ENCODE measurements around the gene BACE1. TPM values are rescaled to one million over a fixed set of nuclear protein-coding genes. Genes with fewer than 3 reads are reported as not detected.

Gene BACE1
- polyA plus RNA-seq, 1 donor (not counting 4 experiments of a cell fraction or from before 2014, with no cell fraction given), result 8.5 TPM

- H3K36me3 ChIP-seq (ENCODE audit: control insufficient read depth in 2 of 2, extremely low read depth in 1 of 2, insufficient read depth in 2 of 2, low read length in 2 of 2), result no peaks in the 10 kb centered on the region
- H3K4me2 ChIP-seq (ENCODE audit: control insufficient read depth, extremely low read depth, insufficient read depth, low read depth, low read length), result no peak overlapping the region
- TF ChIP-seq EZH2 (IDR thresholded peaks at IDR 0.05; ENCODE audit: low read length) (no peak), CTCF (optimal IDR thresholded peaks at IDR 0.05 in 1 of 3, IDR thresholded peaks at IDR 0.05 in 1 of 3, conservative IDR thresholded peaks at IDR 0.05 in 1 of 3; ENCODE audit: extremely low read depth in 1 of 3, insufficient read depth in 2 of 3, low read length in 3 of 3) (no peak)
- dilution Hi-C loops (cut with MboI; ENCODE audit: extremely low pct_ligation_motif_present, low sequenced_read_pairs), result no loop called here
- H3K79me2 ChIP-seq (ENCODE audit: control insufficient read depth, insufficient read depth, low read length), result no peaks in the 10 kb centered on the region
- no peaks in the 10 kb centered on the region for H3K9me1 ChIP-seq (ENCODE audit: control insufficient read depth, extremely low read depth, insufficient read depth, low read length)
- FAIRE-seq (no peak), DNase-seq (ENCODE audit: low read depth, low spot score) (no peak)
- no peaks in the 10 kb centered on the region for H3K4me1 ChIP-seq (ENCODE audit: control insufficient read depth, extremely low read depth, insufficient read depth, low read length)
- no peaks in the 10 kb centered on the region for H3K9me3 ChIP-seq (ENCODE audit: control insufficient read depth, low read depth, low read length)
- no peaks in the 10 kb centered on the region for H4K20me1 ChIP-seq (ENCODE audit: control insufficient read depth, extremely low read depth, insufficient read depth, low read length)
- H2AFZ ChIP-seq (ENCODE audit: control insufficient read depth, low read length), result no peak overlapping the region
- H3K27ac ChIP-seq (ENCODE audit: control insufficient read depth, insufficient read depth, low read length), result no peak overlapping the region
- no peaks in the 10 kb centered on the region for H3K27me3 ChIP-seq (ENCODE audit: control insufficient read depth, extremely low read depth, insufficient read depth, low read length)
- no peak overlapping the region for H3K9ac ChIP-seq (ENCODE audit: control insufficient read depth, extremely low read depth, insufficient read depth, low read length)
- no peak overlapping the region for H3K4me3 ChIP-seq (ENCODE audit: control insufficient read depth in 2 of 3, extremely low read depth in 1 of 3, insufficient read depth in 2 of 3, low read depth in 1 of 3, low read length in 3 of 3)
Measured at GRCh38 chr11:117300283-117300663, 15.8 kb downstream of the BACE1 start.

GRCh38 chr11:117299351-117300282 lies 16.4 kb downstream of the BACE1 start:
- dilution Hi-C loops (cut with MboI; ENCODE audit: extremely low pct_ligation_motif_present, low sequenced_read_pairs), result no loop called here
- Histone ChIP-seq H4K20me1 (ENCODE audit: control insufficient read depth, extremely low read depth, insufficient read depth, low read length) (no peaks in the 10 kb centered on the region), H3K27ac (ENCODE audit: control insufficient read depth, insufficient read depth, low read length) (no peak overlapping the region), H3K4me3 (ENCODE audit: control insufficient read depth in 2 of 3, extremely low read depth in 1 of 3, insufficient read depth in 2 of 3, low read depth in 1 of 3, low read length in 3 of 3) (no peak overlapping the region), H3K4me1 (ENCODE audit: control insufficient read depth, extremely low read depth, insufficient read depth, low read length) (no peaks in the 10 kb centered on the region), H3K9me1 (ENCODE audit: control insufficient read depth, extremely low read depth, insufficient read depth, low read length) (no peaks in the 10 kb centered on the region), H3K9ac (ENCODE audit: control insufficient read depth, extremely low read depth, insufficient read depth, low read length) (no peak overlapping the region), H3K79me2 (ENCODE audit: control insufficient read depth, insufficient read depth, low read length) (no peaks in the 10 kb centered on the region), H3K27me3 (ENCODE audit: control insufficient read depth, extremely low read depth, insufficient read depth, low read length) (no peaks in the 10 kb centered on the region), H3K4me2 (ENCODE audit: control insufficient read depth, extremely low read depth, insufficient read depth, low read depth, low read length) (no peak overlapping the region), H3K36me3 (ENCODE audit: control insufficient read depth in 2 of 2, extremely low read depth in 1 of 2, insufficient read depth in 2 of 2, low read length in 2 of 2) (no peaks in the 10 kb centered on the region), H2AFZ (ENCODE audit: control insufficient read depth, low read length) (no peak overlapping the region), H3K9me3 (ENCODE audit: control insufficient read depth, low read depth, low read length) (no peaks in the 10 kb centered on the region)
- TF ChIP-seq CTCF (optimal IDR thresholded peaks at IDR 0.05 in 1 of 3, IDR thresholded peaks at IDR 0.05 in 1 of 3, conservative IDR thresholded peaks at IDR 0.05 in 1 of 3; ENCODE audit: extremely low read depth in 1 of 3, insufficient read depth in 2 of 3, low read length in 3 of 3), result no peak
- FAIRE-seq, result no peak
- no peak for DNase-seq (ENCODE audit: low read depth, low spot score)
